BE2C (cell line): ENCODE measurements around the gene TSKU.

Experiments used
- DNase-seq: peaks from one replicate; pipeline ENCODE4 v3.0.0-alpha.2; 2020
- H3K27me3 ChIP-seq: fragments of 250-450 bp; sonication (Bioruptor Pico); 2 replicates; pipeline ENCODE4 v1.5.1; 2020; ENCODE audit warnings: mild to moderate bottlenecking
- H3K36me3 ChIP-seq: fragments of 250-450 bp; sonication (Bioruptor Pico); 2 replicates; pipeline ENCODE4 v1.5.1; 2020; ENCODE audit warnings: mild to moderate bottlenecking
- H3K4me1 ChIP-seq: fragments of 250-450 bp; sonication (Bioruptor Pico); 2 replicates; pipeline ENCODE4 v1.5.1; 2020
- H3K4me3 ChIP-seq: 2 replicates; pipeline ENCODE4 v1.5.1; 2011; ENCODE audit warnings: low read depth, low read length
- H3K9me3 ChIP-seq: fragments of 250-450 bp; sonication (Bioruptor Pico); 2 replicates; pipeline ENCODE4 v1.5.1; 2020
- TF ChIP-seq, protein P1 (sequence below): IDR thresholded peaks from 2 replicates; pipeline ENCODE4 v1.5.1; 2012; ENCODE audit warnings: mild to moderate bottlenecking, low read depth, low read length

Gene TSKU

DNA sequence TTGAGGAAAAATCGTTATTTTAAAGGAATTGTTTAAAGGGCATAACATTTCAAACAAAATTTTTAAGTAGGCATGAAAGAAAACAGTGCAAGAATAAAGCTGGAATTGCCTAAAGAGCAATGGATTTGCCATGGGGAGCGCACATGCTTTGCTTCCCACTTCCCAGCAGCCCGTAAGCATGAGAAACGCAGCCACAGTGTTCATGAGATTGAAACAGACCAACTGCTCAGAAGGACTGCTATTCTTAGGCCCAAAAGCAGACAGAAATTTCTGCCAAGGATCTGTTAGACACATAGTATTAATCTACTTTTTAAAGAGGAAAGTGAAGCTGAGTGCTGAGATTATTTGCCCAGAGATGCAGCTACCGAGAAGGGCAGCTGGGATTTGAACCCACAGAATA, 34.2 kb upstream of the TSKU start:
- TF ChIP-seq, protein P1, sequence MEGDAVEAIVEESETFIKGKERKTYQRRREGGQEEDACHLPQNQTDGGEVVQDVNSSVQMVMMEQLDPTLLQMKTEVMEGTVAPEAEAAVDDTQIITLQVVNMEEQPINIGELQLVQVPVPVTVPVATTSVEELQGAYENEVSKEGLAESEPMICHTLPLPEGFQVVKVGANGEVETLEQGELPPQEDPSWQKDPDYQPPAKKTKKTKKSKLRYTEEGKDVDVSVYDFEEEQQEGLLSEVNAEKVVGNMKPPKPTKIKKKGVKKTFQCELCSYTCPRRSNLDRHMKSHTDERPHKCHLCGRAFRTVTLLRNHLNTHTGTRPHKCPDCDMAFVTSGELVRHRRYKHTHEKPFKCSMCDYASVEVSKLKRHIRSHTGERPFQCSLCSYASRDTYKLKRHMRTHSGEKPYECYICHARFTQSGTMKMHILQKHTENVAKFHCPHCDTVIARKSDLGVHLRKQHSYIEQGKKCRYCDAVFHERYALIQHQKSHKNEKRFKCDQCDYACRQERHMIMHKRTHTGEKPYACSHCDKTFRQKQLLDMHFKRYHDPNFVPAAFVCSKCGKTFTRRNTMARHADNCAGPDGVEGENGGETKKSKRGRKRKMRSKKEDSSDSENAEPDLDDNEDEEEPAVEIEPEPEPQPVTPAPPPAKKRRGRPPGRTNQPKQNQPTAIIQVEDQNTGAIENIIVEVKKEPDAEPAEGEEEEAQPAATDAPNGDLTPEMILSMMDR = no peak
- H3K4me3 ChIP-seq = no peak overlapping the region
- no peak for DNase-seq
- peaks cover 21% of the 10 kb centered on the region for H3K4me1 ChIP-seq
- no peaks in the 10 kb centered on the region for H3K36me3 ChIP-seq
- H3K9me3 ChIP-seq = no peaks in the 10 kb centered on the region
- H3K27me3 ChIP-seq = no peaks in the 10 kb centered on the region

DNA sequence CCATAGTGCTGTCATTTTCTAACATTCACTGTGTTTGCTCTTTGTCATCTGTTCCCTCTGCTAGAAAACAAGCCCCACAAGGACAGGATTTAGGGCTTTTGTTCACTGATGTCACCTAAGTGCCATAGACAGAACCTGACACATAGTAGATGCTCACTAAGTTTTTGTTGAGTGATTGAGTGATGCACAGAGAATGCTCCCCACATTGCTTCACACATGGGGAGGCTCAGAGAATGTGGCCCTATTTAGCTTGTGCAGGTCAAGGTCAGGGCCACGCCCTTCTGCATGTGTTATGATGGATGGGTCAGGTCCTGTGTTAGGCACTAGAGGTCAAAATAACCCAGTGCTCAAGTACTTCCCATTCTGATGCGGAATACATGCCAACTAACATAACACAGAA, 33.1 kb upstream of the TSKU start:
- Histone ChIP-seq H3K4me3 (no peak overlapping the region), H3K4me1 (peaks cover 14% of the 10 kb centered on the region), H3K27me3 (no peaks in the 10 kb centered on the region), H3K9me3 (no peaks in the 10 kb centered on the region), H3K36me3 (no peaks in the 10 kb centered on the region)
- TF ChIP-seq, protein P1 = no peak
- DNase-seq = no peak

DNA sequence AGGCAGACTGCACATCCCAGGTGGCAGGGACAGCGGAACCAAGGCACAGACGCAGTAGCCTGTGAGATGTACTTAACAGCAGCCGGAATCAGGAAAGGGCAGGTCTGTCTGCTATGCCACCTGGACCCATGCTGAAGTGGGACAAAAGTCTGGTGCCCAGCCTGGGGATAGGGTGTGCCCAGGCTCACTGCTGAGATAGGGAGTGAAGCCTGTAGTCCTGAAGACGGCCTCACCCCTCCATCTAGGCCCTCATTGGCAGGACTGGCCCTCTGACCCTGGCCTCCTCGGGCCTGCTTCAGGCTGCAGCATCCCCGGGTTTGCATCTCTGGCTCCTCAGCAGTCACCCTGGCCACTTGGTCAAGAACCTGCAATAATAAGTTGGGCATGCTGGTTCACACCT, 32.4 kb upstream of the TSKU start:
- DNase-seq = no peak
- Histone ChIP-seq H3K4me3 (no peak overlapping the region), H3K36me3 (no peaks in the 10 kb centered on the region), H3K27me3 (no peaks in the 10 kb centered on the region), H3K4me1 (peaks cover 7% of the 10 kb centered on the region), H3K9me3 (no peaks in the 10 kb centered on the region)
- TF ChIP-seq, protein P1 = no peak

DNA sequence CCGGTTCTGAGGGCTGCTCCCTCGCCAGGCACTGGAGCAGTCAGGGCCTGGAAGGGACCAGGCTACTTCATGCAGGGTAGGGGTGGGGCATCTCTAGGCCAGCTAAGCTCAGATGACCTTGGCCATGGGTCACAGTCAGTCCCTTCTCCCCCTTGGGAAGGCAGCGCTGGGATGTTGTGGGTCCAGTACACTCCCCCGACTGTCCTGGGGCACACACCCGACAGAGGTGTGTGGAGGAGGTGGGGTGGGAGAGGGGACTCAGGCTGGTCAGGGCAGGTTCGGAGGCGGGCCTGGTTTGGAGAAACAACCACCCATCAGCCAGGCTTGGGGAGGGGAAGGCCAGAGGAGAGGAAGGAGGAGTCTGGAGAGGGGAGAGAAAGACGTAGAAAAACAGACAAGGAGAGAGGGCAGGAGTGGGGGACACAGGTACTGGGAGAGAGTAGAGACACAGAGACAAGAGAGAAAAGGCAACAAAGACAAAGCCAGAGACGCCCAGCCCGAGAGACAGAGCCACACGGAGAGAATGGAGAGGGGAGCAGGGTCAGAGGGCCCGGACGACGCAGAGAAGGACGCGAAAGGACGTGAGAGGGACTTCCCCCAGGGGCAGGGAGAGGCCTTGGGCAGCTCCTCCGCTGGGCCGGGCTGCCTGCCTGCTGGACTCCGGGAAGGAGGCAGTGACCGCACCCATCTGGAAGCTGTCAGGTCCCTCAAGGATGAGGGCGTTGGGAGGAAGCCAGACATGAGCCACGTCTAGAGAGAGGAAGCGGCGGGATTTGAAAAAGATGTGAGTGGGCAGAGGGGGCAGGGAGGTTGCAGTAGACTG, 30.6 kb upstream of the TSKU start:
- Histone ChIP-seq H3K27me3 (no peaks in the 10 kb centered on the region), H3K4me3 (no peak overlapping the region), H3K36me3 (no peaks in the 10 kb centered on the region), H3K4me1 (peaks cover 5% of the 10 kb centered on the region), H3K9me3 (no peaks in the 10 kb centered on the region)
- DNase-seq = no peak
- TF ChIP-seq, protein P1 = no peak

DNA sequence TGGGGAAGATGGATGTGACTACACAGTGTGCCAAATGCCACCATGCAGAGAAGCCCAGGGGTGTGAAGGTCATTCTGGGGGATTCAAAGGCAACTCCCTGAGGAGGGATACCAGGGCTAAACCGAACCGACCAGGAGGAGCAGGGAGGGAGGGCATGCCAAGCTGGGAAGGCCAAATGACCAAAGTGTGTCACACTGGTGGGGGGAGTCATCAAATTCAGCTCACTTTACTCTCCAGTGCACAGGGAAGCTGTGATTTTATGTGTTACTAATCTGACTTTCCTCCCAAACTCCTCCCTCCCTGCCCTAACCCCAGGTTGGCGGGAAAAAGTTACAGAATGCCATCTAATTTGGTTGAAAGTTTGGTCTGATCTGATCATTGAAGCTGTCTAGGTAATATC, 29.7 kb upstream of the TSKU start:
- H3K4me3 ChIP-seq = no peak overlapping the region
- no peaks in the 10 kb centered on the region for H3K27me3 ChIP-seq
- H3K9me3 ChIP-seq = no peaks in the 10 kb centered on the region
- no peaks in the 10 kb centered on the region for H3K36me3 ChIP-seq
- no peak for DNase-seq
- H3K4me1 ChIP-seq = no peaks in the 10 kb centered on the region
- TF ChIP-seq, protein P1 = no peak

DNA sequence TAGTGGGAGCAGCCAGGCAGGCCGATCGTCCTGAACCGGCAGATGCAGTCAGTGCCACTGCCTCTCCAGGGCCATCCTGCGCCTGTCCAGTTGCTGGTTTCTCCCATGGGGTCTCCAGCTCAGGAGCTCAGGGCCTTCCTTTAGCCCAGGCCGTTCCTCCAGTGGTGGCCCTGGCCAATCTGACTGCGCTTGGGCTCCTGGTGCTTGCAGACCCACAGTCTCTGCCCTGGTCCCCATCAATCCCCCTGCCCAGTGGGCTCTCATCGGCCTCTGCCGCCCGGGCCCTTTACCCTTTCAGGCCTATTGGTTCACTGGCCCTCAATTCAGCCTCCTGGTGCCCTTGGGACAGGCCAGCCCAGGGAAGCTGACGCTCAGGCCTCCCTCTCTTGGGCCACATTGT, 29.2 kb upstream of the TSKU start:
- Histone ChIP-seq H3K27me3 (no peaks in the 10 kb centered on the region), H3K4me3 (no peak overlapping the region), H3K9me3 (no peaks in the 10 kb centered on the region), H3K4me1 (no peaks in the 10 kb centered on the region), H3K36me3 (no peaks in the 10 kb centered on the region)
- TF ChIP-seq, protein P1 = no peak
- no peak for DNase-seq
